NCI-H1092 (cell line): ENCODE results near the gene RAPGEF5.
A peak's percentile ranks its signal among the peaks of the same experiment; 100 is the strongest.

Source experiments
- DNase-seq: peaks from one replicate; lab custom pipeline; 2025; lab: John Stamatoyannopoulos, UW

Gene RAPGEF5

GRCh38 chr7:22256541-22257096 is 100.3 kb downstream of the RAPGEF5 start:
- no peak for DNase-seq

GRCh38 chr7:22255834-22256233 is 101.1 kb downstream of the RAPGEF5 start:
- DNase-seq = no peak

GRCh38 chr7:22255342-22255741 is 101.6 kb downstream of the RAPGEF5 start:
- DNase-seq = no peak

GRCh38 chr7:22252936-22253536 is 103.9 kb downstream of the RAPGEF5 start:
- DNase-seq = no peak

GRCh38 chr7:22252016-22252415 is 104.9 kb downstream of the RAPGEF5 start:
- no peak for DNase-seq

- DNase-seq = peak; percentile 56
These were observed 105.7 kb downstream of the RAPGEF5 start for GRCh38 chr7:22251281-22251680.

GRCh38 chr7:22250390-22250789 is 106.6 kb downstream of the RAPGEF5 start:
- no peak for DNase-seq

- no peak for DNase-seq
These were observed 108.7 kb downstream of the RAPGEF5 start for GRCh38 chr7:22248111-22248809.

GRCh38 chr7:22241805-22242390 is 115.1 kb downstream of the RAPGEF5 start:
- no peak for DNase-seq

- no peak for DNase-seq
These were observed 115.9 kb downstream of the RAPGEF5 start for GRCh38 chr7:22240904-22241571.

- no peak for DNase-seq
These were observed 118.3 kb downstream of the RAPGEF5 start for GRCh38 chr7:22238354-22239311.

GRCh38 chr7:22235134-22235533 is 121.8 kb downstream of the RAPGEF5 start:
- DNase-seq = no peak

- DNase-seq = no peak
These were observed 122.7 kb downstream of the RAPGEF5 start for GRCh38 chr7:22234227-22234626.

- no peak for DNase-seq
These were observed 125.1 kb downstream of the RAPGEF5 start for GRCh38 chr7:22231806-22232205.

- no peak for DNase-seq
These were observed 125.8 kb downstream of the RAPGEF5 start for GRCh38 chr7:22231141-22231540.

GRCh38 chr7:22230238-22230637 is 126.7 kb downstream of the RAPGEF5 start:
- DNase-seq = no peak

GRCh38 chr7:22229148-22229547 is 127.8 kb downstream of the RAPGEF5 start:
- DNase-seq = no peak

- no peak for DNase-seq
These were observed 133.1 kb downstream of the RAPGEF5 start for GRCh38 chr7:22223807-22224206.

GRCh38 chr7:22220941-22221340 is 136.0 kb downstream of the RAPGEF5 start:
- no peak for DNase-seq

- no peak for DNase-seq
These were observed 137.0 kb downstream of the RAPGEF5 start for GRCh38 chr7:22219739-22220493.

GRCh38 chr7:22219036-22219435 is 137.9 kb downstream of the RAPGEF5 start:
- DNase-seq = no peak
